H1 (cell line): ENCODE results near the gene MLC1. TPM values are rescaled to one million over a fixed set of nuclear protein-coding genes. Genes with fewer than 3 reads are reported as not detected.

Experiments used
- polyA plus RNA-seq, 7 experiments: library from polyadenylated mRNA; depleted of rRNA in 3 of 7; stranded (reverse) in 5 of 7; unstranded in 2 of 7; fragments of >200 nt in 5 of 7; fragments of 200-250 nt in 2 of 7; gene quantifications; 1 replicate in 5 of 7; 2 replicates in 1 of 7; 4 replicates in 1 of 7; pipeline versions ENCODE4 v1.2.1 to v1.2.3, GENCODE V29; 2011 to 2013; ENCODE audit warnings: missing spikeins in 2 of 7, mixed read lengths in 2 of 7
- total RNA-seq: library from RNA; stranded (reverse); fragmentation: NEBNext Ultra II Directional; extraction: Animal tissue kit (Norgen Biotek cat#: 25700); gene quantifications from 2 replicates; pipeline ENCODE4 v1.2.1, GENCODE V29; 2021
- TF ChIP-seq, protein P1 (sequence below): fragments of 300-600 bp; sonication (generic); IDR thresholded peaks from 2 replicates; pipeline ENCODE4 v1.7.1; 2012; ENCODE audit warnings: low read length, moderate library complexity, mild to moderate bottlenecking, inconsistent platforms; ENCODE audit not compliant: insufficient replicate concordance

The MLC1 gene
- total and polyA plus RNA-seq, 2 of the 8 experiments (the other 6 are each of a cell fraction or from before 2014, with no cell fraction given), result 0.20 TPM; not detected in 1

DNA sequence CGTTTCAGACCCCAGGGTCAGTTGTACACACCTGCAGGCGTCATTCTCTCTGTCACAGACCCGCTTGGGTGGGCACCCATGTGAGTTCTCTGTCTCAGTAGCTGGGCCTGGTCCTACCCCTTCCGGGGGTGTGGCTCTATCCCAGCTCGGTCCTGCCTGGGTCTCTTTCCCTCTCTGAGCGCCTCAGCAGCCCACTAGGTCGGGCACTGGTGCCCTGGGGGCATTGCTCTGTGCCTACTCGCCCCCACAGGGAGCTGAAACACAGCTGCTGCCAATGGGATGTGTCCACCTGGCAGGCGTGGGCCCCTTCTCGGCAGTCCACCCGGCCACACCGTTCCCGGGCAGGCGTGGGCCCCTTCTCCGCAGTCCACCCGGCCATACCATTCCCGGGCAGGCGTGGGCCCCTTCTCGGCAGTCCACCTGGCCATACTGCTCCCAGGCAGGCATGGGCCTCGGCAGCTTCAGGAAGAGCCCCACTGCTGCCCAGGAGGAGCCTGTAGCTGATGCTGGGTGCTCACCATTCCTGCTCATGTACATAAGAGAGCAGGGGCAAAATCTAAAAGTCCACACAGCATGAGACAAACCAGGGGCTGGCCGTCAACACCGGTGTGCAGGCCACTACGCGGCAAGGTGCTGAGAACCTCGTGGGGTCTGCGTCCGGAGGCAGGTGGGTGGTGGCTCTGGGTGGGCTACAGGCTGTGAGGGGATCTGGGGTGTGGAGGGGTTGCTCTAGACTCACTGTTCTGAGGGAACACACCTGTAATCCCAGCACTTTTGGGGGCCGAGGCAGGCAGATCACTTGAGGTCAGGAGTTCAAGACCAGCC is 12.3 kb downstream of the MLC1 start (continued):
- TF ChIP-seq, protein P1, sequence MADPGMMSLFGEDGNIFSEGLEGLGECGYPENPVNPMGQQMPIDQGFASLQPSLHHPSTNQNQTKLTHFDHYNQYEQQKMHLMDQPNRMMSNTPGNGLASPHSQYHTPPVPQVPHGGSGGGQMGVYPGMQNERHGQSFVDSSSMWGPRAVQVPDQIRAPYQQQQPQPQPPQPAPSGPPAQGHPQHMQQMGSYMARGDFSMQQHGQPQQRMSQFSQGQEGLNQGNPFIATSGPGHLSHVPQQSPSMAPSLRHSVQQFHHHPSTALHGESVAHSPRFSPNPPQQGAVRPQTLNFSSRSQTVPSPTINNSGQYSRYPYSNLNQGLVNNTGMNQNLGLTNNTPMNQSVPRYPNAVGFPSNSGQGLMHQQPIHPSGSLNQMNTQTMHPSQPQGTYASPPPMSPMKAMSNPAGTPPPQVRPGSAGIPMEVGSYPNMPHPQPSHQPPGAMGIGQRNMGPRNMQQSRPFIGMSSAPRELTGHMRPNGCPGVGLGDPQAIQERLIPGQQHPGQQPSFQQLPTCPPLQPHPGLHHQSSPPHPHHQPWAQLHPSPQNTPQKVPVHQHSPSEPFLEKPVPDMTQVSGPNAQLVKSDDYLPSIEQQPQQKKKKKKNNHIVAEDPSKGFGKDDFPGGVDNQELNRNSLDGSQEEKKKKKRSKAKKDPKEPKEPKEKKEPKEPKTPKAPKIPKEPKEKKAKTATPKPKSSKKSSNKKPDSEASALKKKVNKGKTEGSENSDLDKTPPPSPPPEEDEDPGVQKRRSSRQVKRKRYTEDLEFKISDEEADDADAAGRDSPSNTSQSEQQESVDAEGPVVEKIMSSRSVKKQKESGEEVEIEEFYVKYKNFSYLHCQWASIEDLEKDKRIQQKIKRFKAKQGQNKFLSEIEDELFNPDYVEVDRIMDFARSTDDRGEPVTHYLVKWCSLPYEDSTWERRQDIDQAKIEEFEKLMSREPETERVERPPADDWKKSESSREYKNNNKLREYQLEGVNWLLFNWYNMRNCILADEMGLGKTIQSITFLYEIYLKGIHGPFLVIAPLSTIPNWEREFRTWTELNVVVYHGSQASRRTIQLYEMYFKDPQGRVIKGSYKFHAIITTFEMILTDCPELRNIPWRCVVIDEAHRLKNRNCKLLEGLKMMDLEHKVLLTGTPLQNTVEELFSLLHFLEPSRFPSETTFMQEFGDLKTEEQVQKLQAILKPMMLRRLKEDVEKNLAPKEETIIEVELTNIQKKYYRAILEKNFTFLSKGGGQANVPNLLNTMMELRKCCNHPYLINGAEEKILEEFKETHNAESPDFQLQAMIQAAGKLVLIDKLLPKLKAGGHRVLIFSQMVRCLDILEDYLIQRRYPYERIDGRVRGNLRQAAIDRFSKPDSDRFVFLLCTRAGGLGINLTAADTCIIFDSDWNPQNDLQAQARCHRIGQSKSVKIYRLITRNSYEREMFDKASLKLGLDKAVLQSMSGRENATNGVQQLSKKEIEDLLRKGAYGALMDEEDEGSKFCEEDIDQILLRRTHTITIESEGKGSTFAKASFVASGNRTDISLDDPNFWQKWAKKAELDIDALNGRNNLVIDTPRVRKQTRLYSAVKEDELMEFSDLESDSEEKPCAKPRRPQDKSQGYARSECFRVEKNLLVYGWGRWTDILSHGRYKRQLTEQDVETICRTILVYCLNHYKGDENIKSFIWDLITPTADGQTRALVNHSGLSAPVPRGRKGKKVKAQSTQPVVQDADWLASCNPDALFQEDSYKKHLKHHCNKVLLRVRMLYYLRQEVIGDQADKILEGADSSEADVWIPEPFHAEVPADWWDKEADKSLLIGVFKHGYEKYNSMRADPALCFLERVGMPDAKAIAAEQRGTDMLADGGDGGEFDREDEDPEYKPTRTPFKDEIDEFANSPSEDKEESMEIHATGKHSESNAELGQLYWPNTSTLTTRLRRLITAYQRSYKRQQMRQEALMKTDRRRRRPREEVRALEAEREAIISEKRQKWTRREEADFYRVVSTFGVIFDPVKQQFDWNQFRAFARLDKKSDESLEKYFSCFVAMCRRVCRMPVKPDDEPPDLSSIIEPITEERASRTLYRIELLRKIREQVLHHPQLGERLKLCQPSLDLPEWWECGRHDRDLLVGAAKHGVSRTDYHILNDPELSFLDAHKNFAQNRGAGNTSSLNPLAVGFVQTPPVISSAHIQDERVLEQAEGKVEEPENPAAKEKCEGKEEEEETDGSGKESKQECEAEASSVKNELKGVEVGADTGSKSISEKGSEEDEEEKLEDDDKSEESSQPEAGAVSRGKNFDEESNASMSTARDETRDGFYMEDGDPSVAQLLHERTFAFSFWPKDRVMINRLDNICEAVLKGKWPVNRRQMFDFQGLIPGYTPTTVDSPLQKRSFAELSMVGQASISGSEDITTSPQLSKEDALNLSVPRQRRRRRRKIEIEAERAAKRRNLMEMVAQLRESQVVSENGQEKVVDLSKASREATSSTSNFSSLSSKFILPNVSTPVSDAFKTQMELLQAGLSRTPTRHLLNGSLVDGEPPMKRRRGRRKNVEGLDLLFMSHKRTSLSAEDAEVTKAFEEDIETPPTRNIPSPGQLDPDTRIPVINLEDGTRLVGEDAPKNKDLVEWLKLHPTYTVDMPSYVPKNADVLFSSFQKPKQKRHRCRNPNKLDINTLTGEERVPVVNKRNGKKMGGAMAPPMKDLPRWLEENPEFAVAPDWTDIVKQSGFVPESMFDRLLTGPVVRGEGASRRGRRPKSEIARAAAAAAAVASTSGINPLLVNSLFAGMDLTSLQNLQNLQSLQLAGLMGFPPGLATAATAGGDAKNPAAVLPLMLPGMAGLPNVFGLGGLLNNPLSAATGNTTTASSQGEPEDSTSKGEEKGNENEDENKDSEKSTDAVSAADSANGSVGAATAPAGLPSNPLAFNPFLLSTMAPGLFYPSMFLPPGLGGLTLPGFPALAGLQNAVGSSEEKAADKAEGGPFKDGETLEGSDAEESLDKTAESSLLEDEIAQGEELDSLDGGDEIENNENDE, result no peak
